RWPE1 (cell line): ENCODE measurements around the gene LENG1.
A peak's percentile ranks its signal among the peaks of the same experiment; 100 is the strongest.

ENCODE experiments used
- CTCF ChIA-PET: fragments of 350-600 bp; sonication (Branson Sonifier 250); formaldehyde crosslinking; extraction: SDS; loops from one replicate; lab custom pipeline; 2021; lab: Yijun Ruan, JAX
- POLR2A ChIA-PET: fragments of 400-600 bp; formaldehyde crosslinking; extraction: SDS; loops from one replicate; lab custom pipeline; 2020; ENCODE audit warnings: antibody characterized with exemption; ENCODE audit not compliant: low non-redundant PET; lab: Yijun Ruan, JAX
- DNase-seq: peaks from one replicate; pipeline ENCODE4 v3.0.0; 2012; ENCODE audit warnings: low spot score
- H3K27ac ChIP-seq: fragments of 450-650 bp; 2 replicates; pipeline ENCODE4 v1.5.1; 2017
- CTCF ChIP-seq: fragments of 450-650 bp; conservative IDR thresholded peaks from 2 replicates; pipeline ENCODE4 v1.5.1; 2017; ENCODE audit warnings: low read depth, mild to moderate bottlenecking

The LENG1 gene

GRCh38 chr19:54149021-54149812, 10.3 kb downstream of the LENG1 start:
- DNase-seq: no peak
- no peak for TF ChIP-seq CTCF
- CTCF ChIA-PET: no interaction called here
- H3K27ac ChIP-seq: peak overlapping the region; percentile 65
- POLR2A ChIA-PET: no interaction called here

- no peak for DNase-seq
- CTCF ChIA-PET: interaction anchor here (0.6 kb wide), 1 partner anchor 1468 kb away, joined by 3 read pairs; no protein-coding TSS in a partner anchor
- H3K27ac ChIP-seq: peak overlapping the region; percentile 65
- TF ChIP-seq CTCF: no peak
- POLR2A ChIA-PET: interaction anchor here (1.5 kb wide), 1 partner anchor 11 kb away, joined by 5 read pairs; the partner anchor contains the start of gene CNOT3
Measured at GRCh38 chr19:54148158-54148557, 11.4 kb downstream of the LENG1 start.

GRCh38 chr19:54147676-54148075, 11.8 kb downstream of the LENG1 start:
- CTCF ChIA-PET: interaction anchor here (0.6 kb wide), 1 partner anchor 1468 kb away, joined by 3 read pairs; no protein-coding TSS in a partner anchor

GRCh38 chr19:54145541-54146158, 13.9 kb downstream of the LENG1 start:
- ChIA-PET POLR2A (no interaction called here), CTCF (no interaction called here)
- TF ChIP-seq CTCF: no peak
- no peak for DNase-seq
- H3K27ac ChIP-seq: peak overlapping the region; percentile 65

More at GRCh38 chr19:54147676-54148075, 11.8 kb downstream of the LENG1 start:
- DNase-seq: no peak
- H3K27ac ChIP-seq: peak overlapping the region; percentile 65
- POLR2A ChIA-PET: interaction anchor here (1.5 kb wide), 1 partner anchor 11 kb away, joined by 5 read pairs; the partner anchor contains the start of gene CNOT3
- TF ChIP-seq CTCF: no peak

- TF ChIP-seq CTCF: no peak
- H3K27ac ChIP-seq: no peak overlapping the region
- no peak for DNase-seq
- ChIA-PET CTCF (interaction anchor here (0.6 kb wide), 1 partner anchor 17 kb away, joined by 4 read pairs; no protein-coding TSS in a partner anchor), POLR2A (no interaction called here)
Measured at GRCh38 chr19:54142166-54142780, 17.2 kb downstream of the LENG1 start.

- ChIA-PET CTCF (no interaction called here), POLR2A (interaction anchor here (0.6 kb wide), 1 partner anchor 161 kb away, joined by 5 read pairs; no protein-coding TSS in a partner anchor)
- no peak overlapping the region for H3K27ac ChIP-seq
- TF ChIP-seq CTCF: no peak
- no peak for DNase-seq
Measured at GRCh38 chr19:54141356-54141755, 18.2 kb downstream of the LENG1 start.
